Stimulated activated CD8-positive, alpha-beta memory T cell treated with anti-CD3 and anti-CD28 coated beads, Interleukin-4, amount 100 ng/mL, for 24 hours (primary cell): ENCODE data around the gene RHOB.
"Not testable (repeated sequence)": the region's sequence is repeated elsewhere in the genome, so short reads cannot be mapped to it uniquely, and the experiment has no call there.

Experiments
- DNase-seq: peaks from one replicate; pipeline ENCODE4 v3.0.0-alpha.2; 2020; ENCODE audit warnings: low read depth

RHOB gene

DNA sequence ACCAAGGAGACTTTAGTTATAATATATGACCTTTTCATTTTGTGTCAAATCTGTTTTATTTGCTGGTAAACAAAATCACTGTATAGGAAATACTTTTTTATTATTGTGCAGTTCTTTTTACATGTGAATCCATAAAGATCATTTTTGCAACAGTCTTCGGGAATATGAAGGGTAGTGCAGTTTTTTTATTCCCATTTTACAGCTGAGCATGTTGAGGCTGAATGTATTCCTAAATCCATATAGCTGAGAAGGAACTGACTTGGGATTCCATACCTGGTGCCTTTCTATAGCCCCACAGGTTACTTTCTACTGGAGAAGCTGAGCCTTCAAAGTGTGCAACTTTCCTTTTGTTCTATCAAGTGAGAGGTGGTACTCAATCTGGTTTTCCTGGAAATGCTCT, 29.6 kb downstream of the RHOB start:
- DNase-seq = no peak

- no peak for DNase-seq
These were observed 30.1 kb downstream of the RHOB start for GRCh38 chr2:20476950-20477349.

- no peak for DNase-seq
These were observed 32.1 kb downstream of the RHOB start for GRCh38 chr2:20478961-20479360.

DNA sequence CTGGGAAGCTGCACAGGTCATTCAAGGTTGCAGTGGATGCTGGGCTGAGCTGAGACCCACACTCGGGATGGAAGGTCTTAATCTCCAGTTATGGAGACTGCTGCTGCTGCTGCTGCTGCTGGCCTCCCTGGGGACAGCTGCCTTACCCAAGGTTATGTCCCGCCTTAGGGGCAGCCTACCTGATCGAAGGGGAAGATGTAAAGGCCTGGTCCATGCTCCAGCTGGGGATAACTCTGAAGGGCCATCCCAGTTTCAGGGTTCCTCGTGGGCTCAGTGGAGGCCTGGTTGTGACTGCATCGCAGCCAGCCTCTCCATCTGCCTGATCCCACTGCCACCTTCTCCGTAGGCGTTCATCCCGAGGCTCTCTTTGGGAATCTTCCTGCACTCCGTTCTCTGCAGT, 33.0 kb downstream of the RHOB start:
- DNase-seq = no peak

GRCh38 chr2:20480913-20481312, 34.0 kb downstream of the RHOB start:
- no peak for DNase-seq

- DNase-seq = no peak
These were observed 35.0 kb downstream of the RHOB start for GRCh38 chr2:20481798-20482405.

GRCh38 chr2:20482725-20483124, 35.9 kb downstream of the RHOB start:
- DNase-seq = no peak

DNA sequence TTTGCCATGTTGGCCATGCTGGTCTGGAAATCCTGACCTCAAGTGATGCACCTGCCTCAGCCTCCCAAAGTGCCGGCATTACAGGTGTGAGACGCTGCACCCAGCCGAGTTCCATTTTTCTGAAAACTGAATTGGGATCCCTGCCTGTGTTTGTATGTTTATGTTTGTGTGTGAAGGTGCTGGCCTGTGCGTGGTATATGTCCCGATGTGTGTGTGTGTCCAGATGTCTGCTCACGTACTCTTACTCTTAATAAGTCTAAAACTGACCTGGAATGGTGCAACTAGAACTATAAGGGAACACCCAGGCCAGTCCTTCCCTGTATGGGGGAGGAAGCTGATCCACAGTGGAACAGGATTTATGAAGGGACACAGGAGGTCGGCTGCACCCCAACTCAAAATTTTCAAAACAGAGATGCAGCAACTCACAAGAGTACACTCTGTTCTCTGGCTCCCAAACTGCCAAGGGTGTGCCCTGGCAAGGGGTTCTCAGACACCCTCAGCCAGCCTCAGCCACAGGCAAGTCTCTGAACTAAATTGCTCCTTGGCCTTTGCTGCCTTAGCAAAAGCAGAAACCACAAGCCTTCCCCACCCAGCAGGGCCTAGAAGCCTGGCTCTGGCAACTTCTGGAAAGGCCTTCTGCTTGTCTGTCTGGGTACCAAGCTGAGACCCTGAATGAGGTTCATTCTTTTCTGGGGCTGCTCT, 36.5 kb downstream of the RHOB start:
- no peak for DNase-seq

DNA sequence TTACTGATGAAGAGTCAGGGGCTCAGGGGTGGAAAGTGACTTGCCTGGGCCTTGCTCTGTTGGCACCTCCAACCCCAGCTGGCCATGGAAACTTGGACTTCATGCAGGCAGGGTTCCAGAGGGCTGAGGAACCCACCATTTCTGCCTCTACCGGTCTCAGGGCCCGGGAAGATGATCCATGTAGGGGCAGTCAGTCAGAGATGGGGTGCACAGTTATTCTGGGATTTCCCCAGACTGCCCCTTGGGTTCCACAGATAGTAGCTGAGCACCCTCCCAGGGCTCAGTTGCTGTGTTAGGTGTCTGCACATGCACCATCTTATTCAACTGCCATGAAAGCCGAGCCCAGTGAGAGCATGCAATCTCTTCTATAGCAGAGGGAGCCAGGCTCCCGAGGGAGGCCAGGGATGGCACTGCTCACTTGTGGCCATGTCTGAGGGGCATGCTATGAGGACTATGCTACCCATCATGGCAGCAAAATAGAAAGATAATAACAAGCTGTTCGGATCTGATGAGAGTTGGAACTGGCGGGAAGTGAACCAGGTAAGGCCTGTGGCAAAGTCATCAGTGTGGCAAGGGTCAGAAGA, 37.3 kb downstream of the RHOB start:
- no peak for DNase-seq

DNA sequence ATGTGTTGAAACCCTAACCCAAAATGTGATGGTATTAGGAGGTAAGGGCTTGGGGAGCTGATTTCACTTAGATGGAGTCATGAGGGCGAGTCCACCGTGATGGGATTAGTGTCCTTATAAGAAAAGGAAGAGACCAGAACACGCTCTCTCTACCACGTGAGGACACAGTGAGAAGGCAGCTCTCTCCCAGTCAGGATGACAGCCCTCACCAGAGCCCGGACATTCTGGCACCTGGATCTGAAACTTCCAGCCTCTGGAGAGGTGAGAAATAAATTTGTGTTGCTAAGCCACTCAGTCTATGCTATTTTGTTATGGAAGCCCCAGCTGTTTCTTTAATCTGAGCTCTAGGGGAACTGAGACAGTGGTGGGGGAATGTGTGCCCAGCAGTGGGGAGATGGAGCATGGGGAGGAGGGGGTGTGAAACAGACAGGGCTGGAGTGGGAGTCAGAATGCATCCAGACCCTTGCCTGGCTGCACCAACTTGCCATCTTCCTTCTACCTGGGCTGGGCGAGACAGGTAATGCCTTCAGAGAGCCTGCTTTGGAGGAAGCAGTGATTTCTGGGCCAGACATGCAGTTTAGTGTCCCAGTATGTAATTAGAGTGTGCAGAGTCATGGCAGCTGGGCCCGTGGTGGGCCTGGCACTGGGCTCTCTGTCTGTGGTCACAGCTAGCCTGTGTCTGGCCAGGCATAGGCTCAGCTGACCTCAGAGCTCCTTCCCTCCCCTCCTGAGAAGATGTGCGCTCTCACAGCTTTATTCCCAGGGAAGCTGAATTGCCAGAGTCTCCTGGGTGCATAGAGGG, 38.1 kb downstream of the RHOB start:
- no peak for DNase-seq

DNA sequence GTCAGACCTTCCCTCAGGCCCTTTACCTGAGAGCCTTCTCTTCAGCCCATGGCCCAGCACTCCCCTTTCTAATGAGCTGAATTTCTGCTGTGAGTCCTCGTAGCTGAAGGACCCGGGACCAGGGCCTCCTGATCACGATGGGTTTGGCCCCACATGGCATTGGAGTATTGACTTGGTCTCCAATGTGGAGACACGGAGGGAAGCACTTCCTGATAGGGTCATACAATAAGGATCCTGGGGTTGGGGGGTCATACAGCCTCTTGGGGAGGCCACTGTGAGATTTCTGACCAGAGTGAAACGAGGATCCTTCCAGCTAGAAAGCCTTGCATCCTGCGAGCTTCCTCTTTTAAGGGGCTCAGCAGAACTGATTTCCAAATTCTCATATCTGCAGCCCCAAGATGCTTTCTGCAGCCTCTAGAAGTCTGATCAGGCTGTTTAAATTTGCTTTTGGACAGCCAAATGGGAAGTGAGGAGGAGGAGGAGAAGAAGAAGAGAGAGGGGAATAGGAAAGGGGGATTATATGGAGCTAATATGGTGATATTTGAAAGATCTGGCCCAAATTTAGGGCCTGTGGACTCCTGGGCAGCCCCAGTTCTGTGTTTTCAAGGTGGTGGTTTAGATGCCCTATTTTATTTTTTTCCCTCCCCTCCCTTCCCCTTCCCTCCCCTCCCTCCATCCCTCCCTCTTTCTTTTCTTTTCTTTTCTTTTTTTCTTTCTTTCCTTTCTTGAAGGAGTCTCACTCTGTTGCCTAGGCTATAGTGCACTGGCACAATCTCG, 38.9 kb downstream of the RHOB start:
- DNase-seq = no peak

DNA sequence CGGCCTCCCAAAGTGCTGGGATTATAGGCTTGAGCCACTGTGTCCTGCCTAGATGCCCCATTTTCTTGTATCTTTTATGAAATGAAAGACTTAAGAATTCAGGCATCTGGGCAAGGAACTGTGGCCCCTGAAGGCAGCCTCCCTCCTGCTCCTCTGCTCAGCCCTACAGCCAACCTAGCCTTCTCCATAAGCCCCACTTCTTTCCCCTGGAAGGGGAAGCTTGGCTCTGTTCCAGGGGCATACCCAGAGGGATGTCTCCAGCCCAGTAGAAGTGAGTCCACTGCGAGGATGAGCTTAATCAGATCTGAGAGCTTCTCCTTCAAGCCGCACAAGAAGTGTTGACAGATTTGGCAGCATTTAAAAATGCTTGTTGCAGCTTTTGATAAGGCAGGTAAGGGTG, 39.7 kb downstream of the RHOB start:
- DNase-seq = no peak

DNA sequence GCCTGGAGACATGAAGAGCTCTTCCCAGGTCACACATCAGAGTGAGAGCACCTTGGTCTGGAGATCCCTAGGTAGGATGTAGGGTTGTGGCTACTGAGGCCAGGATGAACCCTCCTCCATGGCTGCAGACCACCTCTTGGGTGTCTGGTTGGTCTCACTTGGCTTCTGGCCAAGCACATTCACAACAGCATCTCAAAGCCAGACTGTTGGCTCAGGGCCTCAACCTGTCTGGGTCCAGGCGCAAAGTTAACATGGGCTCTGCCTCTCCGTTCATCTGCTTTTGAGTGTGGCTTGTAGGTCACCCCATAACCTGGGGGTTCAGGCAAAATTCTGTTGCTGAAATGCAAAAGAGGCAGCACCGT, 40.1 kb downstream of the RHOB start:
- DNase-seq = no peak

GRCh38 chr2:20487392-20488174, 40.7 kb downstream of the RHOB start:
- DNase-seq = no peak

GRCh38 chr2:20488201-20488641, 41.3 kb downstream of the RHOB start:
- DNase-seq = no peak

DNA sequence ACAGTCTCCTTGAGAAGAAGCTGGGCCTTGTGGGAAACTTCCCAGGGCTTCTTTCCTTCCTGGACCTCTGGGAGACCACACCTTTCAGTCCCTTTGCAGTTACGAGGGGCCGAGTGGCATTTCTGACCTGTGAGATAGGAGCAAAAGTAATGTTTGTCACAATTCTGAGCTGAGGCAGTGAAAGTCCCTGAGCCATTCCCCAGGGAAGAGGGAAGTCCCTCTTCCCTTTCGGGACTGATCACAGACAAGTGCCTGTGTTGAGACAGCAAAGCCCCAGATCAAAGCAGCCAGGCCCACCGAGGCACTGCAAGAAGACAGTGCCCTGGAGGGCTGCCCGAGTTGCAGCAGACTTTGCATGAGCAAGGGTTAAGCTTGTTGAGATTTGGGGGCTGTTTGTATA, 41.9 kb downstream of the RHOB start:
- DNase-seq = no peak

DNA sequence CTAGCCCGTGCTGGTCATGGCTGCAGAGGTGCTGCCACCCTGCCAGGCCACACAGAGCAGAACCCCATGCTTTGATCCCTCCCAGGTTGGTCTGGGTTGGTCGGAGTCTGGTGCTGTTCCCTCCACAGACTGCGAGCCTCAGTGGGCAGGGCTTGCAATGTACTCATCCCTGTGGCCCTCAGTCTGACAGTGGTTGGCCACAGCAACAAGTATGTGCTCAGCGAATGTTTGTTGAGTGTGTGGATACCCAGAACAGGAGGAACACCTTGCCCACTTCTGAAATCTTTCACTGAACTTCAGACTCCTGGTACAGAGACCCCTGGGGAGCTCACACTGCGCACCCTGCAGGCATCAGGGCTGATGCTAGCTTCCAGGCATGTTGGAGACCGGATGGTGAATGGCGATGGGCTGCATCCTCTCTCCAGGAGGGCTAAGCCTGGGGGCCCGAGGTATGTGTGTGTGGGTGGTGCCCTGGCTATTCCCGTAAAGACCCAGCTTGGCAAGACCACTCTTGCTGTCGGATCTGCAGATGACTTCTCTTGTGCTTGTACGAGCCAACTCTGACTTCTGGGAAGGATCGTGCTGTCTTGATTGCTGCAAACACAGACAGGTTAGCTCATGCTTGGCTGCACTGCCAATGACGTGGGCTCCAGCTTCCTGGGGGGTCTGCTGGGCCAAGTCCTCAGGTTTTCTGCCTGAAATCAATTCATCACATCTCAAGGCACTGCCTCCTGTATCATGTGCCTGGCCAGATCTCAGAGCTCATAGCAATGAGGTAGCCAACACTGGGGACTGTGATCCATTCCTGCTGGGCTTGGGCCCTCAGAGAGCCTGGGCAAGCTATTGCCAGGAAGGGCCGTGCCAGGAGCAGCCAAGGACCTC, 43.7 kb downstream of the RHOB start:
- no peak for DNase-seq

DNA sequence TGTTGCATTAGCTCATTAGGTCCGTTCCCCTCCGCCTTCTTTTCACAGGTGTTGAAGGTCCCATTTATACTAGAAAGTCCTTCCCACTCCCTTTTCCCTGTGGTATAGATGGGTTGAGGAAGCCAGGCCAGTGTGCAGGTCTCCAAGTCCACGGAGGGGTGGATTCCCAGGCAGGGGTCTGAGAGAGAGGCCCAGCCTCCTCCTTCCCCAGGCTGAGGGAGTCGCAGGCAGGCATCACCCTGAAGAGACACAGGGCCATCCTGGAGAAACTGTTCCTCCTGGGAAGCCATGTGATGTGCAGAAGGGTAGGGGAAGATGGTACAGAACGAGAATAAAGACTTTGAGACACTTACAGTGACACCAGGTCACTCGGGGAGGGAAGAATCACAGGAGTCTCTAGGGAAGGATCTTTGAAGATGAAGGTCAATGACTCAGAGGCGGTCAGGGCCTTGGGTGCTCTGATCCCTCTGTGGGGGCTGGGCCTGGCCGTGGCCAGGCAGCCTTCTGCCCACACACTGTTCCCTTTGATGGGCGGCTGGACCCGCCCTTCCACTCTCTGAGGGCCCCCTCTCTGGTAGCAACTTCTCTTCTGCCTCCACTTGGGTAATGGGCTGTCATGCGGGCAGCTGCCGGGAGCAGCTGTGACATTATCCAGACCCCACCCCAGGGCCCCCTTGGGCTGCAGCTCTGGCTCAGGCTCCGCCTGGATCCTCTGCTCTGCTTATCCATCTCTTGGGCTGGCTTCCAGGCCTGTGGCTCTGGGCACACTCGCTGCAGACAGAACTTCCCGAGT, 45.1 kb downstream of the RHOB start:
- no peak for DNase-seq

- not testable (repeated sequence) for DNase-seq
These were observed 46.2 kb downstream of the RHOB start for GRCh38 chr2:20493095-20493494.
